ENCODE data around the gene FKBP1C. TPM values are rescaled to one million over a fixed set of nuclear protein-coding genes. Genes with fewer than 3 reads are reported as not detected.
"Not testable (repeated sequence)": the region's sequence is repeated elsewhere in the genome, so short reads cannot be mapped to it uniquely, and the experiment has no call there.

Gene FKBP1C
- total RNA-seq (2013), result 0.33 TPM
- polyA plus RNA-seq (under 1 TPM; 0.15 to 0.44 (median 0.27) TPM), polyA minus RNA-seq (0.24 and 0.42 TPM in 2 replicates), total RNA-seq (0 to 1.7 (median 0.60) reads per million in 11 experiments)

- H3K4me3 Mint-ChIP-seq; H3K9ac ChIP-seq (ENCODE audit: insufficient read depth, low read length, poor library complexity, severe bottlenecking); H3K36me3 Mint-ChIP-seq; H3K27me3 ChIP-seq (ENCODE audit: control insufficient read depth in 2 of 2, insufficient read depth in 2 of 2, low read length in 2 of 2); H3K4me3 ChIP-seq (replicated peaks in 1 of 3; ENCODE audit: low read depth in 2 of 3, low read length in 3 of 3); H3K27ac ChIP-seq (ENCODE audit: low read depth in 1 of 2, low read length in 2 of 2); H3K27me3 Mint-ChIP-seq (ENCODE audit: low read depth in 3 of 3); H3K27ac Mint-ChIP-seq; H3K4me1 Mint-ChIP-seq; DNase-seq; H3K4me1 ChIP-seq (ENCODE audit: control insufficient read depth in 1 of 2, insufficient read depth in 2 of 2, low read length in 2 of 2); H2AFZ ChIP-seq (ENCODE audit: insufficient read depth, low read depth, low read length, poor library complexity, severe bottlenecking); H3K4me2 ChIP-seq (replicated peaks; ENCODE audit: extremely low read depth, low read length, poor library complexity, severe bottlenecking); H4K20me1 ChIP-seq (ENCODE audit: insufficient read depth, low read length); intact Hi-C loops (cut with micrococcal nuclease); H3K36me3 ChIP-seq (replicated peaks in 1 of 2; ENCODE audit: control insufficient read depth in 1 of 2, insufficient read depth in 2 of 2, low read length in 2 of 2); H3K79me2 ChIP-seq (ENCODE audit: insufficient read depth, low read length): not testable (repeated sequence)
- peaks cover 18 to 25% of the 10 kb centered on the region in 2 donors for H3K9me3 ChIP-seq (replicated peaks in 1 of 2; ENCODE audit: control insufficient read depth in 1 of 2, insufficient read depth in 1 of 2, low read length in 2 of 2)
- WGBS (ENCODE audit: insufficient coverage), result 95% methylated on average over 23 of the region's 27 CpGs
- peaks cover 13 to 30% (median 19%) of the 10 kb centered on the region in 7 donors for H3K9me3 Mint-ChIP-seq
Observed at GRCh38 chr6:63211343-63211742, at the start of gene FKBP1C. Gene FKBP1C, plus strand, starts transcription at chr6:63211469.

- H3K27ac ChIP-seq (ENCODE audit: low read depth in 1 of 2, low read length in 2 of 2); H3K36me3 ChIP-seq (replicated peaks in 1 of 2; ENCODE audit: control insufficient read depth in 1 of 2, insufficient read depth in 2 of 2, low read length in 2 of 2); H3K9ac ChIP-seq (ENCODE audit: insufficient read depth, low read length, poor library complexity, severe bottlenecking); H2AFZ ChIP-seq (ENCODE audit: insufficient read depth, low read depth, low read length, poor library complexity, severe bottlenecking); H3K4me3 ChIP-seq (replicated peaks in 1 of 3; ENCODE audit: low read depth in 2 of 3, low read length in 3 of 3); H3K4me1 ChIP-seq (ENCODE audit: control insufficient read depth in 1 of 2, insufficient read depth in 2 of 2, low read length in 2 of 2); H3K27ac Mint-ChIP-seq; H3K4me2 ChIP-seq (replicated peaks; ENCODE audit: extremely low read depth, low read length, poor library complexity, severe bottlenecking); H3K36me3 Mint-ChIP-seq; H3K27me3 ChIP-seq (ENCODE audit: control insufficient read depth in 2 of 2, insufficient read depth in 2 of 2, low read length in 2 of 2); H3K79me2 ChIP-seq (ENCODE audit: insufficient read depth, low read length); H3K27me3 Mint-ChIP-seq (ENCODE audit: low read depth in 3 of 3); H3K4me3 Mint-ChIP-seq; H4K20me1 ChIP-seq (ENCODE audit: insufficient read depth, low read length); intact Hi-C loops (cut with micrococcal nuclease); DNase-seq; H3K4me1 Mint-ChIP-seq: not testable (repeated sequence)
- WGBS (ENCODE audit: insufficient coverage), result 87% methylated on average over 16 of the region's 37 CpGs
- peaks cover 17 to 35% (median 20%) of the 10 kb centered on the region in 7 donors for H3K9me3 Mint-ChIP-seq
- peaks cover 17 to 26% of the 10 kb centered on the region in 2 donors for H3K9me3 ChIP-seq (replicated peaks in 1 of 2; ENCODE audit: control insufficient read depth in 1 of 2, insufficient read depth in 1 of 2, low read length in 2 of 2)
Observed at GRCh38 chr6:63164047-63164803, 47.0 kb upstream of the FKBP1C start.

GRCh38 chr6:63174173-63174572 lies 37.1 kb upstream of the FKBP1C start:
- Histone ChIP-seq H3K27ac (ENCODE audit: low read depth in 1 of 2, low read length in 2 of 2) (no peak overlapping the region), H3K79me2 (ENCODE audit: insufficient read depth, low read length) (no peaks in the 10 kb centered on the region), H3K9ac (ENCODE audit: insufficient read depth, low read length, poor library complexity, severe bottlenecking) (no peak overlapping the region), H3K4me1 (ENCODE audit: control insufficient read depth in 1 of 2, insufficient read depth in 2 of 2, low read length in 2 of 2) (no peaks in the 10 kb centered on the region), H2AFZ (ENCODE audit: insufficient read depth, low read depth, low read length, poor library complexity, severe bottlenecking) (no peak overlapping the region), H3K9me3 (replicated peaks in 1 of 2; ENCODE audit: control insufficient read depth in 1 of 2, insufficient read depth in 1 of 2, low read length in 2 of 2) (peaks cover 0 to 7% of the 10 kb centered on the region in 2 donors), H3K36me3 (replicated peaks in 1 of 2; ENCODE audit: control insufficient read depth in 1 of 2, insufficient read depth in 2 of 2, low read length in 2 of 2) (no peaks in the 10 kb centered on the region), H3K27me3 (ENCODE audit: control insufficient read depth in 2 of 2, insufficient read depth in 2 of 2, low read length in 2 of 2) (no peaks in the 10 kb centered on the region), H4K20me1 (ENCODE audit: insufficient read depth, low read length) (no peaks in the 10 kb centered on the region), H3K4me3 (replicated peaks in 1 of 3; ENCODE audit: low read depth in 2 of 3, low read length in 3 of 3) (no peak overlapping the region), H3K4me2 (replicated peaks; ENCODE audit: extremely low read depth, low read length, poor library complexity, severe bottlenecking) (no peak overlapping the region)
- H3K4me1 Mint-ChIP-seq, result no peaks in the 10 kb centered on the region
- DNase-seq, result no peak
- H3K27ac Mint-ChIP-seq, result no peak overlapping the region
- H3K27me3 Mint-ChIP-seq (ENCODE audit: low read depth in 3 of 3), result no peaks in the 10 kb centered on the region
- WGBS (ENCODE audit: insufficient coverage), result no CpG with 5 or more reads among the region's 1 CpG
- H3K4me3 Mint-ChIP-seq, result no peak overlapping the region
- H3K9me3 Mint-ChIP-seq, result peaks cover 2 to 10% (median 3%) of the 10 kb centered on the region in 7 donors
- TF ChIP-seq CTCF (IDR thresholded peaks at IDR 0.05), result no peak
- intact Hi-C loops (cut with micrococcal nuclease), result no loop called here
- no peaks in the 10 kb centered on the region for H3K36me3 Mint-ChIP-seq

All from CD14-positive monocyte (primary cell).